ENCODE data around the gene PPFIBP2.
"Not testable (repeated sequence)": the region's sequence is repeated elsewhere in the genome, so short reads cannot be mapped to it uniquely, and the experiment has no call there.

Gene PPFIBP2

GRCh38 chr11:7639643-7640025 is 125.8 kb downstream of the PPFIBP2 start:
- DNase-seq: peak in 1 of 2 experiments; percentile 15

GRCh38 chr11:7640816-7641215 is 127.0 kb downstream of the PPFIBP2 start:
- no peak for DNase-seq

GRCh38 chr11:7642747-7643146 is 128.9 kb downstream of the PPFIBP2 start:
- peak in 1 of 2 experiments; percentile 39 for DNase-seq

- no peak for DNase-seq
Observed at GRCh38 chr11:7643314-7643713, 129.5 kb downstream of the PPFIBP2 start.

GRCh38 chr11:7645206-7645605 is 131.4 kb downstream of the PPFIBP2 start:
- no peak for DNase-seq

GRCh38 chr11:7646866-7647265 is 133.1 kb downstream of the PPFIBP2 start:
- DNase-seq: no peak

- DNase-seq: no peak
Observed at GRCh38 chr11:7648264-7648663, 134.5 kb downstream of the PPFIBP2 start.

- no peak for DNase-seq
Observed at GRCh38 chr11:7651140-7651551, 137.3 kb downstream of the PPFIBP2 start.

- no peak for DNase-seq
Observed at GRCh38 chr11:7651700-7652099, 137.9 kb downstream of the PPFIBP2 start.

GRCh38 chr11:7654195-7654705 is 140.5 kb downstream of the PPFIBP2 start:
- no peak for DNase-seq

GRCh38 chr11:7655253-7656217 is 141.7 kb downstream of the PPFIBP2 start:
- no peak for DNase-seq

- no peak for DNase-seq
Observed at GRCh38 chr11:7656704-7657103, 142.9 kb downstream of the PPFIBP2 start.

GRCh38 chr11:7657306-7658025 is 143.7 kb downstream of the PPFIBP2 start:
- DNase-seq: peak; percentile 40 to 84

GRCh38 chr11:7663531-7663930 is 149.7 kb downstream of the PPFIBP2 start:
- not testable (repeated sequence) for DNase-seq

GRCh38 chr11:7664867-7665266 is 151.1 kb downstream of the PPFIBP2 start:
- no peak for DNase-seq

- peak; percentile 31 to 86 for DNase-seq
Observed at GRCh38 chr11:7665473-7666291, 151.9 kb downstream of the PPFIBP2 start.

- DNase-seq: no peak
Observed at GRCh38 chr11:7666292-7666866, 152.6 kb downstream of the PPFIBP2 start.

GRCh38 chr11:7667460-7667859 is 153.7 kb downstream of the PPFIBP2 start:
- no peak for DNase-seq

GRCh38 chr11:7668464-7668863 is 154.7 kb downstream of the PPFIBP2 start:
- DNase-seq: no peak

- no peak for DNase-seq
Observed at GRCh38 chr11:7668911-7669310, 155.1 kb downstream of the PPFIBP2 start.

- DNase-seq: no peak
Observed at GRCh38 chr11:7670641-7671040, 156.8 kb downstream of the PPFIBP2 start.

Measured in NCI-H526 (cell line).